Vagina (tissue), 2 donors: ENCODE results near the gene USP12. TPM values are rescaled to one million over a fixed set of nuclear protein-coding genes. Genes with fewer than 3 reads are reported as not detected.

Experiments
- DNase-seq, 2 donors: peaks; one replicate each; pipeline ENCODE4 v3.0.0-alpha.2; 2017; ENCODE audit errors: extremely low spot score in 2 of 2
- H3K27ac ChIP-seq: fragments of 200-600 bp; sonication (generic); one replicate; pipeline ENCODE4 v1.5.1; 2019
- H3K27me3 ChIP-seq: fragments of 200-600 bp; sonication (generic); one replicate; pipeline ENCODE4 v1.5.1; 2019
- H3K36me3 ChIP-seq, 2 donors: fragments of 200-600 bp; sonication (generic); one replicate each; pipeline ENCODE4 v1.5.1; 2017 to 2019
- H3K4me1 ChIP-seq: fragments of 200-600 bp; sonication (generic); one replicate; pipeline ENCODE4 v1.5.1; 2019
- H3K4me3 ChIP-seq, 2 donors: fragments of 200-600 bp; sonication (generic); 1 replicate in 1 of 2; 2 replicates in 1 of 2; pipeline ENCODE4 v1.5.1; 2016 to 2019
- H3K9me3 ChIP-seq: fragments of 200-600 bp; sonication (generic); one replicate; pipeline ENCODE4 v1.5.1; 2019
- CTCF ChIP-seq, 3 experiments: fragments of 450-650 bp in 2 of 3; fragments of 200-600 bp in 1 of 3; sonication (generic) in 1 of 3; IDR thresholded peaks; one replicate each; pipeline ENCODE4 v1.5.1; 2017 to 2019; ENCODE audit warnings: antibody characterized with exemption in 3 of 3, mild to moderate bottlenecking in 2 of 3, moderate library complexity in 2 of 3
- POLR2A ChIP-seq, 2 donors: fragments of 450-650 bp; IDR thresholded peaks; one replicate each; pipeline ENCODE4 v1.6.1; 2017; ENCODE audit warnings: antibody characterized with exemption in 2 of 2, mild to moderate bottlenecking in 2 of 2, moderate library complexity in 2 of 2
- POLR2AphosphoS5 ChIP-seq, 2 donors: sonication (generic); formaldehyde crosslinking; IDR thresholded peaks; one replicate each; pipeline ENCODE4 v1.9.0; 2017; ENCODE audit warnings: antibody characterized with exemption in 2 of 2, mild to moderate bottlenecking in 2 of 2, low read depth in 1 of 2; ENCODE audit not compliant: insufficient read depth in 1 of 2
- intact Hi-C: fragments of 100-400 bp; cut with DNase I; formaldehyde crosslinking; loops from one replicate; pipeline ENCODE4 v1.15.1; 2023
- total RNA-seq: library from RNA; depleted of rRNA; stranded (reverse); fragments of >200 nt; gene quantifications from one replicate; pipeline ENCODE4 v1.2.3, GENCODE V29; 2016

Gene USP12
- total RNA-seq, 1 donor from 2014 or later: 20.9 TPM

GRCh38 chr13:27135023-27135422, 36.6 kb downstream of the USP12 start:
- TF ChIP-seq POLR2A (IDR thresholded peaks at IDR 0.05) (no peak), POLR2AphosphoS5 (IDR thresholded peaks at IDR 0.05; ENCODE audit: insufficient read depth in 1 of 2, low read depth in 1 of 2) (no peak), CTCF (IDR thresholded peaks at IDR 0.05) (no peak)
- Histone ChIP-seq H3K4me1 (peaks cover 17% of the 10 kb centered on the region), H3K36me3 (no peaks in the 10 kb centered on the region), H3K27ac (no peak overlapping the region), H3K9me3 (no peaks in the 10 kb centered on the region), H3K27me3 (no peaks in the 10 kb centered on the region), H3K4me3 (no peak overlapping the region)
- no peak for DNase-seq
- intact Hi-C loops: no loop called here

- TF ChIP-seq POLR2AphosphoS5 (IDR thresholded peaks at IDR 0.05; ENCODE audit: insufficient read depth in 1 of 2, low read depth in 1 of 2) (no peak), CTCF (IDR thresholded peaks at IDR 0.05) (no peak), POLR2A (IDR thresholded peaks at IDR 0.05) (no peak)
- no peaks in the 10 kb centered on the region for H3K27me3 ChIP-seq
- intact Hi-C loops: no loop called here
- DNase-seq: no peak
- H3K27ac ChIP-seq: no peak overlapping the region
- H3K4me3 ChIP-seq: no peak overlapping the region
- no peaks in the 10 kb centered on the region for H3K36me3 ChIP-seq
- H3K9me3 ChIP-seq: no peaks in the 10 kb centered on the region
- peaks cover 20% of the 10 kb centered on the region for H3K4me1 ChIP-seq
These were observed 37.7 kb downstream of the USP12 start for GRCh38 chr13:27133889-27134288.

DNA sequence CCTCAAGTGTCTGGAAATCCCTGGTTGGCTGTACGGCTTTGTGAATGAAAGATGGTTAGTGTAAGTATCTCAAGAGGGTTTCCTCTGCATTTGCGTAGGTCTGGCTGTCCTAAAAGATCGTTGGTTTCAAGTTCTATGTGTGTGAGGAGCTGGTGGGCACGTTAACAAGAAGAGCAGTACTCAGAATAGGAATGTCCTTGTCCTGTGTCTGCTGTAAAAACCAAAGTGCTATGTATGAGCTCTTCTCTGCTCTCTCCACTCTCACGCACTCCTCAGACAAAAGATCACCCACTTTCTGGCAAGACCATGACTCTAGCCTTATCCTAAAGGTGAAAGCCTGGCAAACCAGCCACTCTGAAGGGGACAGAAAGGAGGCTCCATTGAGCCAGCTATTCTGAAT, 39.1 kb downstream of the USP12 start:
- Histone ChIP-seq H3K36me3 (no peaks in the 10 kb centered on the region), H3K4me1 (peaks cover 18% of the 10 kb centered on the region), H3K4me3 (no peak overlapping the region), H3K27me3 (no peaks in the 10 kb centered on the region), H3K9me3 (no peaks in the 10 kb centered on the region), H3K27ac (no peak overlapping the region)
- DNase-seq: no peak
- intact Hi-C loops: no loop called here
- TF ChIP-seq CTCF (IDR thresholded peaks at IDR 0.05) (no peak), POLR2A (IDR thresholded peaks at IDR 0.05) (no peak)

- no peaks in the 10 kb centered on the region for H3K36me3 ChIP-seq
- H3K4me1 ChIP-seq: peaks cover 23% of the 10 kb centered on the region
- no peak for TF ChIP-seq POLR2A (IDR thresholded peaks at IDR 0.05)
- no peak for TF ChIP-seq POLR2AphosphoS5 (IDR thresholded peaks at IDR 0.05; ENCODE audit: insufficient read depth in 1 of 2, low read depth in 1 of 2)
- TF ChIP-seq CTCF (IDR thresholded peaks at IDR 0.05): no peak
- H3K27ac ChIP-seq: no peak overlapping the region
- no peaks in the 10 kb centered on the region for H3K27me3 ChIP-seq
- H3K4me3 ChIP-seq: no peak overlapping the region
- intact Hi-C loops: no loop called here
- no peaks in the 10 kb centered on the region for H3K9me3 ChIP-seq
- DNase-seq: no peak
These were observed 39.7 kb downstream of the USP12 start for GRCh38 chr13:27131906-27132305.

GRCh38 chr13:27130979-27131623, 40.5 kb downstream of the USP12 start:
- intact Hi-C loops: no loop called here
- no peaks in the 10 kb centered on the region for H3K9me3 ChIP-seq
- H3K4me1 ChIP-seq: peaks cover 31% of the 10 kb centered on the region
- no peaks in the 10 kb centered on the region for H3K36me3 ChIP-seq
- no peak overlapping the region for H3K4me3 ChIP-seq
- no peak overlapping the region for H3K27ac ChIP-seq
- DNase-seq: no peak
- TF ChIP-seq CTCF (IDR thresholded peaks at IDR 0.05) (no peak), POLR2AphosphoS5 (IDR thresholded peaks at IDR 0.05; ENCODE audit: insufficient read depth in 1 of 2, low read depth in 1 of 2) (no peak), POLR2A (IDR thresholded peaks at IDR 0.05) (no peak)
- H3K27me3 ChIP-seq: no peaks in the 10 kb centered on the region
